GM06990 (cell line): Measurements from ENCODE around the gene SIGLEC12.
A peak's percentile ranks its signal among the peaks of the same experiment; 100 is the strongest.

Experiments used
- DNase-seq: peaks from one replicate; pipeline ENCODE4 v3.0.0-alpha.2; 2011; ENCODE audit not compliant: insufficient read length; ENCODE audit errors: extremely low read depth
- H3K27me3 ChIP-seq: replicated peaks from 2 replicates; pipeline ENCODE4 v1.6.0; 2011; ENCODE audit warnings: low read length; ENCODE audit not compliant: control insufficient read depth, insufficient read depth
- H3K36me3 ChIP-seq: 2 replicates; pipeline ENCODE4 v1.5.1; 2011; ENCODE audit warnings: low read length; ENCODE audit not compliant: control insufficient read depth, insufficient read depth
- H3K4me3 ChIP-seq: replicated peaks from 2 replicates; pipeline ENCODE4 v1.5.1; 2011; ENCODE audit warnings: low read depth, mild to moderate bottlenecking, control low read depth, low read length
- CTCF ChIP-seq: IDR thresholded peaks from 2 replicates; pipeline ENCODE4 v1.5.1; 2011; ENCODE audit warnings: low read length, control low read depth, mild to moderate bottlenecking, inconsistent platforms; ENCODE audit not compliant: insufficient read depth, poor library complexity, severe bottlenecking

SIGLEC12 gene

GRCh38 chr19:51514866-51515481 lies 13.4 kb upstream of the SIGLEC12 start:
- no peak for DNase-seq
- peak; percentile 77 for TF ChIP-seq CTCF

GRCh38 chr19:51513968-51514367 lies 12.4 kb upstream of the SIGLEC12 start:
- TF ChIP-seq CTCF, result no peak
- Histone ChIP-seq H3K36me3 (no peaks in the 10 kb centered on the region), H3K27me3 (no peaks in the 10 kb centered on the region; the same call in 1 of the 2 replicates), H3K4me3 (no peak overlapping the region)
- DNase-seq, result no peak

More at GRCh38 chr19:51514866-51515481, 13.4 kb upstream of the SIGLEC12 start:
- Histone ChIP-seq H3K27me3 (no peaks in the 10 kb centered on the region; the same call in 1 of the 2 replicates), H3K4me3 (no peak overlapping the region), H3K36me3 (no peaks in the 10 kb centered on the region)

- no peak overlapping the region for H3K4me3 ChIP-seq
- H3K36me3 ChIP-seq, result no peaks in the 10 kb centered on the region
- TF ChIP-seq CTCF, result peak; percentile 57
- DNase-seq, result no peak
- no peaks in the 10 kb centered on the region; the same call in 1 of the 2 replicates for H3K27me3 ChIP-seq
These were observed 9.8 kb upstream of the SIGLEC12 start for GRCh38 chr19:51511353-51511752.

GRCh38 chr19:51509823-51510660 lies 8.4 kb upstream of the SIGLEC12 start:
- no peak for DNase-seq
- no peak for TF ChIP-seq CTCF
- H3K36me3 ChIP-seq, result no peaks in the 10 kb centered on the region
- no peak overlapping the region for H3K4me3 ChIP-seq
- no peaks in the 10 kb centered on the region; the same call in 1 of the 2 replicates for H3K27me3 ChIP-seq

GRCh38 chr19:51508059-51508733 lies 6.6 kb upstream of the SIGLEC12 start:
- no peak for TF ChIP-seq CTCF

More at GRCh38 chr19:51508059-51508733, 6.6 kb upstream of the SIGLEC12 start:
- H3K27me3 ChIP-seq, result no peaks in the 10 kb centered on the region; the same call in 1 of the 2 replicates
- no peak for DNase-seq
- no peak overlapping the region for H3K4me3 ChIP-seq
- no peaks in the 10 kb centered on the region for H3K36me3 ChIP-seq
